NB4 (cell line): ENCODE data around the gene LILRA2.

Source experiments
- CTCF ChIP-seq: IDR thresholded peaks from one replicate; pipeline ENCODE4 v1.5.1; 2012; ENCODE audit warnings: low read depth, low read length
- POLR2A ChIP-seq: IDR thresholded peaks from 2 replicates; pipeline ENCODE4 v1.6.1; 2011; ENCODE audit warnings: mild to moderate bottlenecking; ENCODE audit not compliant: insufficient read length; ENCODE audit errors: extremely low read depth

GRCh38 chr19:54616057-54616456 is 42.5 kb downstream of the LILRA2 start:
- TF ChIP-seq POLR2A = no peak
- TF ChIP-seq CTCF = no peak
